PC-3 (cell line): Measurements from ENCODE around the gene SF3B2. TPM values are rescaled to one million over a fixed set of nuclear protein-coding genes. Genes with fewer than 3 reads are reported as not detected.
A peak's percentile ranks its signal among the peaks of the same experiment; 100 is the strongest.

ENCODE experiments used
- ATAC-seq: fragments of 200-7000 bp; cut with Tn5 transposase; 2 replicates; pipeline ENCODE4 v1.9.1; 2020; ENCODE audit warnings: mild to moderate bottlenecking, moderate library complexity
- BruUV-seq: library from RNA; stranded (reverse); fragments of 400-500 nt; replicated peaks from 2 replicates; lab custom pipeline; 2021; lab: Mats Ljungman, UMichigan
- CTCF ChIA-PET: fragments of 300-600 bp; sonication (Branson Sonifier 250); formaldehyde crosslinking; loops from one replicate; lab custom pipeline; 2022; ENCODE audit warnings: antibody characterized with exemption; lab: Charles Lee
- POLR2A ChIA-PET: fragments of 300-600 bp; sonication (Branson Sonifier 250); formaldehyde crosslinking; loops from one replicate; lab custom pipeline; 2022; ENCODE audit warnings: antibody characterized with exemption; ENCODE audit not compliant: unreplicated experiment; lab: Charles Lee
- DNase-seq: peaks from one replicate; pipeline ENCODE4 v3.0.0-alpha.2; 2015
- H2AFZ ChIP-seq: fragments of 300-600 bp; sonication (generic); 2 replicates; pipeline ENCODE4 v1.6.0; 2016; ENCODE audit warnings: antibody characterized with exemption, low read length
- H3F3A ChIP-seq: fragments of 300-600 bp; sonication (generic); one replicate; pipeline ENCODE4 v1.6.0; 2017; ENCODE audit warnings: antibody characterized with exemption, low read length, control low read depth, mild to moderate bottlenecking; ENCODE audit not compliant: unreplicated experiment
- H3K27ac ChIP-seq: fragments of 300-600 bp; sonication (generic); 2 replicates; pipeline ENCODE4 v1.5.1; 2016; ENCODE audit warnings: mild to moderate bottlenecking, low read length
- H3K27me3 ChIP-seq: fragments of 300-600 bp; sonication (generic); 2 replicates; pipeline ENCODE4 v1.6.1; 2016; ENCODE audit warnings: low read length, mixed read lengths
- H3K36me3 ChIP-seq: fragments of 300-600 bp; sonication (generic); 2 replicates; pipeline ENCODE4 v1.6.1; 2016; ENCODE audit warnings: low read depth, mixed run types, low read length, mixed read lengths
- H3K4me1 ChIP-seq: fragments of 300-600 bp; sonication (generic); 2 replicates; pipeline ENCODE4 v1.5.1; 2016; ENCODE audit warnings: low read length; ENCODE audit not compliant: insufficient read depth
- H3K4me2 ChIP-seq: fragments of 300-600 bp; sonication (generic); 2 replicates; pipeline ENCODE4 v1.6.0; 2016; ENCODE audit warnings: low read length
- H3K4me3 ChIP-seq: fragments of 300-600 bp; sonication (generic); 2 replicates; pipeline ENCODE4 v1.5.1; 2016; ENCODE audit warnings: mild to moderate bottlenecking, low read length, mixed read lengths
- H3K79me2 ChIP-seq: fragments of 300-600 bp; sonication (generic); 2 replicates; pipeline ENCODE4 v1.6.1; 2017; ENCODE audit warnings: low read length, mixed read lengths
- H3K9ac ChIP-seq: fragments of 300-600 bp; sonication (generic); 2 replicates; pipeline ENCODE4 v1.6.0; 2016; ENCODE audit warnings: mild to moderate bottlenecking, low read length
- H3K9me2 ChIP-seq: fragments of 300-600 bp; sonication (generic); replicated peaks from 2 replicates; pipeline ENCODE4 v1.6.1; 2016; ENCODE audit warnings: mixed run types, low read length, mixed read lengths
- H3K9me3 ChIP-seq: fragments of 300-600 bp; sonication (generic); 2 replicates; pipeline ENCODE4 v1.6.1; 2016; ENCODE audit warnings: low read length, mixed read lengths
- H4K20me1 ChIP-seq: fragments of 300-600 bp; sonication (generic); 2 replicates; pipeline ENCODE4 v1.6.1; 2016; ENCODE audit warnings: low read length, mixed read lengths
- CTCF ChIP-seq: fragments of 300-600 bp; sonication (generic); conservative IDR thresholded peaks from 2 replicates; pipeline ENCODE4 v1.5.1; 2017; ENCODE audit warnings: antibody characterized with exemption, low read depth, mild to moderate bottlenecking, low read length
- EZH2 ChIP-seq: fragments of 300-600 bp; sonication (generic); IDR thresholded peaks from one replicate; pipeline ENCODE4 v1.6.1; 2017; ENCODE audit warnings: antibody characterized with exemption, mild to moderate bottlenecking, low read length; ENCODE audit not compliant: unreplicated experiment
- EZH2phosphoT487 ChIP-seq: fragments of 300-600 bp; sonication (generic); IDR thresholded peaks from 2 replicates; pipeline ENCODE4 v1.6.1; 2018; ENCODE audit warnings: mild to moderate bottlenecking, antibody characterized with exemption, low read length, borderline replicate concordance
- intact Hi-C: fragments of 100-400 bp; cut with micrococcal nuclease; formaldehyde crosslinking; loops from 2 replicates; pipeline ENCODE4 v1.9.0; 2023
- total RNA-seq: library from RNA; depleted of rRNA; stranded (reverse); fragments of >200 nt; gene quantifications from 2 replicates; pipeline ENCODE4 v1.2.3, GENCODE V29; 2014

Gene SF3B2
- total RNA-seq, 1 experiment from 2014 or later = 241 TPM

GRCh38 chr11:66006891-66007176 lies 45.3 kb upstream of the SF3B2 start:
- no peaks in the 10 kb centered on the region for H3K9me3 ChIP-seq
- H3K4me2 ChIP-seq = no peak overlapping the region
- H3K9me2 ChIP-seq = no peaks in the 10 kb centered on the region
- BruUV-seq = no TSS peak
- ATAC-seq (no peak), DNase-seq (peak; percentile 18)
- H3K4me1 ChIP-seq = peaks cover 25% of the 10 kb centered on the region
- intact Hi-C loops = no loop called here
- ChIA-PET POLR2A (no interaction called here), CTCF (no interaction called here)
- no peak overlapping the region for H3K27ac ChIP-seq
- no peak overlapping the region for H2AFZ ChIP-seq
- no peaks in the 10 kb centered on the region for H4K20me1 ChIP-seq
- H3K79me2 ChIP-seq = peaks cover 22% of the 10 kb centered on the region
- peaks cover 15% of the 10 kb centered on the region; the same call in 1 of the 2 replicates for H3K36me3 ChIP-seq
- H3K4me3 ChIP-seq = no peak overlapping the region
- no peak for TF ChIP-seq CTCF
- no peak for TF ChIP-seq EZH2phosphoT487
- no peak for TF ChIP-seq EZH2
- H3F3A ChIP-seq = peaks cover 9% of the 10 kb centered on the region
- no peaks in the 10 kb centered on the region for H3K27me3 ChIP-seq
- H3K9ac ChIP-seq = no peak overlapping the region

DNA sequence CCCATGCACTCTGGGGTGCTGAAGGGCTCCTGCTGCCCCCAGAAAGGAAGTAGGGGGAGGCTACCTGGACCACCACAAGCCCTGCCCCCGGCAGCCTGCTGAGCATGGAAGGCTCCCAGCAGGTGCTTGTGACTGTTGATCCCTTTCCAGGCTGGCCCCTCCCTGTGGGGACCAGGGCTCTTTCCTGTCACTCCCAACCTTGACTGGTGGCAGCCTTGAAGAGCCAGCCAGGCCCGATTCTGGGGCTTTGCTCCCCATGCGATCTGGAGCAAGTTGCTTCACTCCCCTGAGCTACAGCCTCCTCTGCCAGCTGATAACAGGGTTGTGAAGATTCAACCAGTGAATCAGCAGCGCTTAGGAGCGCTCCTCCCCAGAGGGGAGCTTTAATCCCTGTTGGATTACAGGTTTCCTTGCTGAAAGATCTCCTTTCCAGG lies 44.9 kb upstream of the SF3B2 start:
- Histone ChIP-seq H3K9me3 (no peaks in the 10 kb centered on the region), H3K9ac (no peak overlapping the region), H3K36me3 (peaks cover 15% of the 10 kb centered on the region; the same call in 1 of the 2 replicates), H3K4me1 (peaks cover 29% of the 10 kb centered on the region), H3K4me3 (no peak overlapping the region), H3K79me2 (peaks cover 21% of the 10 kb centered on the region), H2AFZ (no peak overlapping the region), H4K20me1 (no peaks in the 10 kb centered on the region), H3K27me3 (no peaks in the 10 kb centered on the region), H3F3A (peaks cover 9% of the 10 kb centered on the region), H3K27ac (no peak overlapping the region), H3K4me2 (no peak overlapping the region), H3K9me2 (no peaks in the 10 kb centered on the region)
- intact Hi-C loops = no loop called here
- no TSS peak for BruUV-seq
- POLR2A ChIA-PET = no interaction called here
- TF ChIP-seq CTCF = no peak
- no peak for TF ChIP-seq EZH2phosphoT487
- TF ChIP-seq EZH2 = no peak
- CTCF ChIA-PET = no interaction called here
- ATAC-seq (no peak), DNase-seq (no peak)

DNA sequence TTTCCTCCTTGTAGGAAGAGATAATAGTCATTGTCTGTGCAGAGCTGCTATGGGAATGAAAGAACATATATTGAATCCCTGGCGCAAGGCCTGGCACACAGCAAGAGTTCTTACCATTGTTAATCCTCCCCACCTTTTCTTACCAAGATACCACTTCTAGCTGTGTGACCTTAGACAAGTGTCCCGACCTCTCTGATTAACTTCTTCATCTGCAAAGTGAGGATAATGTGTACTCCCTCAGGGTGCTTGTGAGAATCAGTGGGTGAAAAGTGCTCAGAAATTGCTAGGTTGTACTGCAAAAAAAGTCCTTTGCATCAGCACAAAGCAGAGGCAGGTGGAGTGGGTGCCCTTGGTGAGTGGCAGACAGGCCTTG lies 44.1 kb upstream of the SF3B2 start:
- CTCF ChIA-PET = no interaction called here
- H3K9ac ChIP-seq = no peak overlapping the region
- no peaks in the 10 kb centered on the region for H3K27me3 ChIP-seq
- peaks cover 36% of the 10 kb centered on the region for H3K4me1 ChIP-seq
- no peak overlapping the region for H2AFZ ChIP-seq
- no TSS peak for BruUV-seq
- DNase-seq = no peak
- POLR2A ChIA-PET = no interaction called here
- intact Hi-C loops = no loop called here
- H3K79me2 ChIP-seq = peaks cover 16% of the 10 kb centered on the region
- ATAC-seq = no peak
- no peaks in the 10 kb centered on the region for H3K9me3 ChIP-seq
- no peak overlapping the region for H3K4me3 ChIP-seq
- peaks cover 9% of the 10 kb centered on the region for H3F3A ChIP-seq
- no peak overlapping the region for H3K27ac ChIP-seq
- no peaks in the 10 kb centered on the region for H4K20me1 ChIP-seq
- H3K4me2 ChIP-seq = no peak overlapping the region
- no peaks in the 10 kb centered on the region for H3K9me2 ChIP-seq
- peaks cover 15% of the 10 kb centered on the region; the same call in 1 of the 2 replicates for H3K36me3 ChIP-seq
- TF ChIP-seq EZH2phosphoT487 (no peak), EZH2 (no peak), CTCF (no peak)
